ENCODE results near the gene PI4K2B.

DNA sequence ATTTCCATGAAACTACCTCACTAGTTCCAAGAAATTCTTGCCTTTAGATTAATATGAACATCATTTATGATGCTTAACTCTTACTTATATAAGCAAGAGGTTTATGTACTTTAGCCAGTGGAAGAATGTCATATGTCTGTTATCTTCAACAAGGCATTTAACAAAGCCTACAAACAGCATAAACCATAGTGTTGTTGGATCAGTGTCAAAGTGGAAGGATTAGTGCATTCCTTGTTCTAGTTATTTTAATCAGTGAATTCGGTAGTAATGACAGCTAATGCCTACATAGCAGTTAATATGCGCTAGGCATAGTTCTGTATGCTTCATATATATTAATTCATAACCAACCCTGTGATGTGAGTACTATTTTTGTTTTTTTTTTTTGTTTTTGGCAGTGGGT lies 3.1 kb downstream of the PI4K2B start:
- TF ChIP-seq, protein P1, sequence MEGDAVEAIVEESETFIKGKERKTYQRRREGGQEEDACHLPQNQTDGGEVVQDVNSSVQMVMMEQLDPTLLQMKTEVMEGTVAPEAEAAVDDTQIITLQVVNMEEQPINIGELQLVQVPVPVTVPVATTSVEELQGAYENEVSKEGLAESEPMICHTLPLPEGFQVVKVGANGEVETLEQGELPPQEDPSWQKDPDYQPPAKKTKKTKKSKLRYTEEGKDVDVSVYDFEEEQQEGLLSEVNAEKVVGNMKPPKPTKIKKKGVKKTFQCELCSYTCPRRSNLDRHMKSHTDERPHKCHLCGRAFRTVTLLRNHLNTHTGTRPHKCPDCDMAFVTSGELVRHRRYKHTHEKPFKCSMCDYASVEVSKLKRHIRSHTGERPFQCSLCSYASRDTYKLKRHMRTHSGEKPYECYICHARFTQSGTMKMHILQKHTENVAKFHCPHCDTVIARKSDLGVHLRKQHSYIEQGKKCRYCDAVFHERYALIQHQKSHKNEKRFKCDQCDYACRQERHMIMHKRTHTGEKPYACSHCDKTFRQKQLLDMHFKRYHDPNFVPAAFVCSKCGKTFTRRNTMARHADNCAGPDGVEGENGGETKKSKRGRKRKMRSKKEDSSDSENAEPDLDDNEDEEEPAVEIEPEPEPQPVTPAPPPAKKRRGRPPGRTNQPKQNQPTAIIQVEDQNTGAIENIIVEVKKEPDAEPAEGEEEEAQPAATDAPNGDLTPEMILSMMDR (IDR thresholded peaks at IDR 0.05), result no peak
- no peak for TF ChIP-seq POLR2A (IDR thresholded peaks at IDR 0.05)
